OCI-LY7 (cell line): ENCODE results near the gene SLC9A7.

ENCODE experiments used
- CTCF ChIP-seq: fragments of 200-600 bp; sonication (generic); conservative IDR thresholded peaks from 2 replicates; pipeline ENCODE4 v1.5.1; 2014; ENCODE audit warnings: mild to moderate bottlenecking, antibody characterized with exemption, low read length, moderate library complexity, mixed read lengths
- EZH2phosphoT487 ChIP-seq: fragments of 200-600 bp; sonication (generic); IDR thresholded peaks from 2 replicates; pipeline ENCODE4 v1.6.1; 2018; ENCODE audit warnings: low read depth, borderline replicate concordance, mild to moderate bottlenecking, mixed run types, antibody characterized with exemption, low read length, moderate library complexity, mixed read lengths

DNA sequence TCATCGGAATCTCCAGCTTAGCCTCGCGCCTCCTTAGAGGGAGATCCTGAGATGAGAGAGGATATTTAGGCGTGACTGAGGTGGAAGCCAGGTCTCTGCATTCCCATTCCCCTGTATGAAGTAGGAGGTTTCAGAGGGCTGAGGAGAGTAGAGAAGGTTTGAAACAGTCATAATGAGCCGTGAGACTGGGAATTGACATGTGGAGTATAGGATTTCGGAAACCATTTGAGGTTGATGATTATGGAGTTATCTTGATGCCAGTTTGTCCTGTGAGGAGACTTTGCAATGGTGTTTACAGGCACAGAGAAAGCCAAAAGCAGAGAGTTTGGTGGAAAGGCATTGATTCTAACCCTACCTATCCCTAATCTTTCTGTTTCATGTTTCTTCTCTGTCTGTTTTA lies 183.3 kb downstream of the SLC9A7 start:
- TF ChIP-seq CTCF: no peak
- TF ChIP-seq EZH2phosphoT487: no peak
